HG02798 (cell line): ENCODE measurements around the gene ITGB1BP1.
"Not testable (repeated sequence)": the region's sequence is repeated elsewhere in the genome, so short reads cannot be mapped to it uniquely, and the experiment has no call there.

Source experiments
- ATAC-seq: cut with Tn5 transposase; IDR thresholded peaks from one replicate; pipeline ENCODE4 v1.9.1; 2021; ENCODE audit warnings: mild to moderate bottlenecking; ENCODE audit not compliant: unreplicated experiment, poor library complexity

The ITGB1BP1 gene

DNA sequence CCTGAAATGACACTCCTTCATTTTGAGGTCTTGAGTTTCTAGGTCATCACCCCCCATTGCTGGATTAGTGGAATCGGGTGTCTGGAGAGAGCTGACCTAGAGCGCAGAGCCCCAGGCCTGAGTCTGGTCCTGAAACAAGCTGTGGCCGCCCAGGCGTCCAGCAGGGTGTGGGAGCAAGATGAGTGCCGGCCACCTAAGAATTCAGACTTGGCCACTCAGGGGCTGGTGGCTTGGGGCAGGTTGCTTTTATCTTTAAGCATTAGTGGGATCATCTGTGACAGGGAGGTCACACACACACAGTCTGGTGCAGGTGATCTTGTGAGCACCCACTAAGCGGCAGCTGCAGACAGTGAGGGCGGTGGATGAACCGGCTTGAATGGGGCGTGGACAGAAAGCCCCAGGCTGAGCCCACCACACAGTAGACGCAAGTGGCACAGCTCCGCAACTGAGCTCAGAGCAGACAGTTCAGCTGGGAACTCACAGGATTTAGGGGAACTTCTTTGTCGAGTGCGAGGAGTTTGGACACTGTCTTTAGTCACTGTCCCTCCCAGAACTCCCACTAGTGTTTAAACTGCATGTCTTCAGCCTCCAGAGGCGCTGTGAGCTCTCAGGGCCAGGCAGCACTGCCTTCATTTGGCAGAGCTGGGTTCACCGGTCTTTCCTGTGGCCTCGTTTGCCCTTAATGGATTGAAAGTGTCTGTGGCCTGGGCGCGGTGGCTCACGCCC lies 21.5 kb downstream of the ITGB1BP1 start:
- no peak for ATAC-seq

DNA sequence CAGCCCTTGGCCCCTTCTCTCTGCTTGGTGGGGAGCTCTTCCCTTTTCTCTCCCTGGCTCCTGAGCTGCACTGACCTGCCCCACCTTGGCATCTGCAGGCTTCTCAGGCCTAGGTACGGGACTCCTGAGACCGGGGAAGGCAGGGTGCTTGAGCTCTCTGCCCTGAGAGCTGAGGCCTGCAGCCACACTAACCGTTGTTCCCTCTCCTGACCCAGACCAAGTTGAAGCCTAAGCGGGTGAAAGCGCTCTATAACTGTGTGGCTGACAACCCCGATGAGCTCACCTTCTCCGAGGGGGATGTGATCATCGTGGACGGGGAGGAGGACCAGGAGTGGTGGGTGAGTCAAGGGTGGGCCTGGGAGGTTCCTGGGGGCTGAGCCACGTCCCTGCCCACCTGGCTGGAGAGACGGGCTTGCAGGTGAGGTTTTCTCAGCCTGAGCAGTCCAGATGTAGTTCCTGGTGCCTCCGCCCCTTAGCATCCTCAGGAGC lies 22.2 kb downstream of the ITGB1BP1 start:
- no peak for ATAC-seq

DNA sequence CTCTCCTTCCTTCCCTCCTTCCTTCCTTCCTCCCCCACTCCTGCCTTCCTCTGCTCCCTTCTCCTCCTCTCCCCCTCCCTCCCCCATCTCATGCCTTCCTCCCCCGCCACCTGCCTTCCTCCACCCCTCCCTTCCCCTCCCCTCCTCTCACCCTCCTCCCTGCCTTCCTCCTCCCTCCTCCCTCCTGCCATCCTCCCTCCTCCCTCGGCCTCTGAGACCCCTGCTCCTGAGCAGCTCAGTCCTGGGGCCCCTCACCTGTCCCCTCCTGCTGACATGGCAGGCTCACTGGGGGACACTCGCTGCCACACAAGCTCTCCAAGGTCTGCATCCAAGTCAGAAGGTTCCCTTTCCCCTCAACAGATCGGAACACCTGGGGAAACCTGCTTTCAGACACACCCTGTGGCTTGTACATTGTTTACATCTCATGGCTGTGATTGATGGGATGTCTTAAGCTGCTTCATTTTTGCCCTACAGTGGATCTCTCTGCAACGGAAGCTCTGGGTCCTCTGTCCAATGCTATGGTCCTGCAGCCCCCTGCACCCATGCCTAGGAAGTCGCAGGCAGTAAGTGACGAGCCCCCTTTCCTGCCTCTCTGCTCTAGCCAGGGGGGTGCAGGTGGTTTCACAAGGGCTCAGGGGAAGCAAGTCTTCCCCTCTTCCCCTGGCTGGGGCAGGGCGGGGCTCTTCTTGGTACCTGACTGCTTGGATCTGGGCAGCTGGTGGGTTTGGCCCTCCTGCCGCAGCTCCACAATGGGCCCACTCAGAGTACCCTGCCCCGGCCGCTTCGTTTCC lies 22.9 kb downstream of the ITGB1BP1 start:
- no peak for ATAC-seq

DNA sequence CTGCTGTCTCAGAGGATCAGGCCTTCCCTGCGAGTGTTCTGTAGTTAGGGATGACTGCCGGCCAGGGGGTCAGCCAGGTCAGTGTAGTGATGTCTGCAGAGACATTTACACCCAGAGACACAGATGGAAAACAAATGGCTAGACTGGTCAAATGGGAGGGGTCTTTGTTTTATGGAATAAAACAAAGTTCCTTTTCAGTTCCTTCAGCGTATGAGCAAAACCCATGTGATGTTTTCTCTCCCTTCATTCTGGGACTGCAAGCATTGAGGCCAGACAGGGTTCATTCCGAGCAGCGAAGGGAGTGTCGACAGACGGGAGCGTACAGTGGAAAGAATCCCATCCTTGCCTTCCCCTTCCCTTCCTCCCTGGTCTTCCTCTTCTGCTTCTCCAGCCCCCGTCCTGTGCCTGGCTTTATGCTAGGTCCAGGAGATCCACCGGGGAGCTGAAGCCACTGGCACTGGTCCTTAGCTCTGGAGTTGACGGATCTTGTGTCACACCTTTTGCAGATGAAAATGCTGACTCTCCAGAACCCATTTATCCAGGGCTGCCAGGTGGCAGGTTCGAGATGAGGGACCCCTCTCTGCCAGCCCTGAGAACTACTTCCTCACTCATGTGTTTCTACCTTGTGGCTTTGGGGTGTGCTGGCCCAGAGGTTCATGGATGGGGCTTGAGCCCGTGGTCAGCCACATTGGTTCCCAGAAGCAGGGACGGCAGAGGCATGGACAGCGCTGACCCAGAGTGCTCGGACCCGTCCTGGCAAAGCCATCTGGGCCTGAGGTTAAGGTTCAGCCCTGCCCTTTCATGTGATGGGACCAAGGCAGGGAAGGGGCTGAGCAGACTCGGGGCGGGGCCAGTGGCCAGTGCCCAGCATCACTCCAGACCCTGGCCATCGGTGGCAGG lies 24.2 kb downstream of the ITGB1BP1 start:
- no peak for ATAC-seq

DNA sequence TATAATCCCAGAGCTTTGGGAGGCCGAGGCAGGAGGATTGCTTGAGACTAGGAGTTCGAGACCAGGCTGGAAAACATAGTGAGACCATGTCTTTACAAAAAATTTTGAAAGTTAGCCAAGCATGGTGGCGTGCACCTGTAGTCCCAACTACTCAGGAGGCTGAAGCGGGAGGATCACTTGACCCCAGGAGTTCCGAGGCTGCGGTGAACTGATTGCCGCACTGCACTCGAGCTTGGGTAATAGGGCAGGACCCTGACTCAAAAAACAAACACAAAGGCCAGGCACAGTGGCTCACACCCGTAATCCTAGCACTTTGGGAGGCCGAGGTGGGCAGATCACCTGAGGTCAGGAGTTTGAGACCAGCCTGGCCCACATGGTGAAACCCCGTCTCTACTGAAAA lies 25.1 kb downstream of the ITGB1BP1 start:
- not testable (repeated sequence) for ATAC-seq

DNA sequence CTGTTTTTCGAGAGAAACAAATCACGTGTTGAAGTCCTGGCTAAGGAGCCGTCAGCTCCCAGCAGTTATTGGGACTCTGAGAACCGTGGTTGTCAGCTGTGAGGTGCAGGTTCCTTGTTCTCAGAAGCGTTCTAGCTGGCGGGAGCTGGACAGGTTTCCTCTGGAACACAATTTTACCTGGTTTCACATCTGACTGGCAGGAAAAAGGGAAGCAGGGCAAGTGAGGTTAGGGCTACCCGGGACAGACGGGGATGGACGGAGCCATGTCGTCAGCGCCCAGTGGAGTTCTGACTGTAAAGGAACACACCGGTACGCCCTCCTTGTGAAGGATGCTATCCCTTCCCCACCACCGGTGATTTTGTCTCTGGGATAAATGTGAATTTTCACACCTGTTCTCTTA lies 26.1 kb downstream of the ITGB1BP1 start:
- ATAC-seq: no peak

DNA sequence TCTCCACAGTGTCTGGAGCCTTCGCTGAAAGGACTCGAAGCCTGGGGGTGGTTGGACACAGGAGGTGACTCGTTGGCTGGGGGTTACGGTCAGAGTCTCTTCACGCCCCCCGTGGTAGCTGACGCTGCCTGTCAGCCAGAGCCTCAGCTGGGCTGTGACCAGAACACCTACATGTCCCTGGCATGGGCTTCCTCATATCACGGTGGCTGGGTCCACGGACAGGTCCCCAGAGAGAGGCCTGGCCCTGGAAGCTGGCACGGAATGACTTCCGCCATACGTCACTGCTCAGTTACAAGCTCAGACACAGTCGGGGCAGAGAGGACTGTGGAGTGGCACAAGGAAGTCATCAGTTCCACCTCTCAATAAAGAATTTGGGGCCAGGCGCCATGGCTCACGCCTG lies 28.5 kb downstream of the ITGB1BP1 start:
- ATAC-seq: no peak

DNA sequence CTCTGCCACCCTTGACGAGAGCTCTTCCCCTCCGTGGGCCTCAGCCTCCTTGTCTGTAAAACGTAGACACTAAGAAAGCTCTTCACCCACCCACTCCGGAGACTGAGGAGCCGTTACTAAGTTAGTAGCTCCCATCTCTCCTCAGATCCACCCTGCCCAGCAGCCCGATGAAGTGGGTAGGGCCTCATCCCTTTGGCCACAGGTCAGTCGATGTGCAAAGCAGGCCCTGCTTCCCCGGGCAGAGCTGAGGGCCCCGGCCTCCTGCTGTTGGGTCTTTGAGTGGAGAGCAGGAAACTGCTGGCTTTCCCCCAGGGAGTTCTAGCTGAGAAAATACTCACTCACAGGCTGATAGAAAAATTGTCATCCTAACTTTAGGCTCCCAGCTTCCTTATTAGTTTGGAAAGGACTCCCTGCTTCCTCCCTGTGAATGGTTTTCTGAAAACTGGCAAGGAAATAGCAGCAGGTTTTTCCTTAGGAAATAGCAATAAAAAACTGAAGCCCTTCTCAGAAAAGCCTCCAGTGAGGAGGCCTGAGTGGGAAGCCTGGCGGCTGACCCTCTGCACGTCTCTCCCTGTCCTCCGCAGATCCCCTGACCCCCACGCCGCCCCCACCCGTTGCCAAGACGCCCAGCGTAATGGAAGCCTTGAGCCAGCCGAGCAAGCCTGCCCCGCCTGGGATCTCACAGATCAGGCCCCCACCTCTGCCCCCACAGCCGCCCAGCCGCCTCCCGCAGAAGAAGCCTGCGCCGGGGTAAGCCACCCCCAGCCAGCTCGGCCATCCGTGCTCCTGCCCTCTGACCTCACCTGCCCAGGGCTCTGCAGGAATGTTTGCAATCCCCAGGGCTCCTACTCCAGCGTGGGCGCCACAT lies 30.2 kb downstream of the ITGB1BP1 start:
- ATAC-seq: no peak

DNA sequence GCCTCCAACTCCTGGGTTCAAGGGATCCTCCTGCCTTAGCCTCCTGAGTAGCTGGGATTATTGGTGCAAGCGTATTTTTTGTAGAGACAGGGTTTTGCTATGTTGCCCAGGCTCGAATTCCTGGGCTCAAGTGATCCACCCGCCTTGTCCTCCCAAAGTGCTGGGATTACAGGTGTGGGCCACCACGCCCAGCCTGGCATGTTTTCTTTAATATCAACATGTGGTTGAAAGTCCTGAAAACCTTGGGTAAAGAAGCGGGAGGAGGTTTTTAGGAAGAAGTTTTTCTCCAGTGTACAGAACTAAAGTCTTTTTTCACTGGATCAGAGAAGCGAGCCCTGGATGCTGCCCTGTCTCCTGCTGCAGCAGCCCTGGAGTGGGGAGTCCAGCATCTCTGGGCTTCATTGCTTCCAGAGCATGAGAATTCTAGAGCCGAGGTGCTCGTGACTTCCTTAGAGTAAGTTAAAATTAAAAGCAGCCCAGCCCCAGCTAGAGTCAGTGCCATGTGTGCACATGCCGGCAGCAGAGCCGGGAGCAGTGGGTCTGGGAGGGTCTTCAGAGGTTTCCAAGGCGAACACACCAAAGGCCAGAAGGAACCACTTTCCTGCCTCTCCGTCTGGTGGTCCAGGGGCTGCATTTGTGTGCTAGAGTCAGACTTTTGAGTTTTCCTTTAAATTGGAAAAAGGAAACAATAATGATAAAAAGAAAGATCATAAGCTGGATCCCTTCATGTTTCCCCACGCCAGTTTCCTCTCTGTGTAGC lies 31.2 kb downstream of the ITGB1BP1 start:
- no peak for ATAC-seq

DNA sequence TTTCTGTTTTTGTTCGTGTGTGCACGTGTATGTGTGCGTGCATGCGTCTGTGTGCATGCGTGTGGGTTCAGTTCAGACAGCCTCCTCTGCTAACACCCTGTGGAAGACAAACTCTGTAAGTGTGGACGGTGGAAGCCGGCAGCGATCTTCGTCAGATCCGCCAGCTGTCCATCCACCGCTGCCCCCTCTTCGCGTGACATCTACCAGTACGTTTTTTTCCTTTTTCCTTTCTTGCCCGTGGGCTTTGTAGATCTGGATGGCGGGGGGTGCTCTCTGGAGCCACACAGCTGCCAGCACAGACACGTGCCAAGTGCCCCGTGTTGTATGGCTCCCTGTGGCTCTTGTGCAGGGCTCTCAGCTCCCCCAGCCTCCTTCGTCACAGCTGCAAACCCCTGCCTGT lies 32.3 kb downstream of the ITGB1BP1 start:
- ATAC-seq: no peak

DNA sequence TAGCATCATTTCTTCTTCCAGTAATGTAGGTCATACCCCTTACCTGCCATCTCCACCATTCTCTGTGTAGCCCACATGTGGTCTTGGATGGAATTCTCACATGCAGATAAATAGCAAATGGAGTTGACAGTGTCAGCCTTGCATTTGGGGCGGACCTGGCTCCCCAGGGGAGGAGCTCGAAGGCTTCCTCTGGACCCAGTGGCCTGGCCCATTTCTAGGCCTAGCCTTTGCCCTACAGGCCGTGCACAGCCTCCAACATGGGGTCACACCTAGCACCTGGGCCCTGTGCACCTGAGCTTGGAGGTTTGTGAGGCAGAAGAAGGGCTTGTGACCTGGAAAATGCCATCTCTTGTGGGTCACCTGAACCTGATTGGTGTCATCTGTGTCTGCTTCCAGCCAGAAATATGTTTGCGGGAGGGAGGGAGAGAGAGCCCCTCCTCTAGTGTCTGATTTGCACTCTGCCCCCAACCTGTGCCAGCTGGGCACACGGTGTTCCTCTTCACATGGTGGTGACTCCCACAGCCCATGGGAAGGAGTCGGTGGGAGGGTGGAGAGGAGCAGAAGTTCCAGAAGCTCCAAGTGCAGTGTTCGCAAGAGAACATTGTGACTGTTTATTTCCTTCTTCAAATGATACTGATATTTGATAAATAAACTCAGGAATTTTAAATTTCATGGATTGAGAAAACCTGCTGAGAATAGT lies 33.0 kb downstream of the ITGB1BP1 start:
- ATAC-seq: no peak

DNA sequence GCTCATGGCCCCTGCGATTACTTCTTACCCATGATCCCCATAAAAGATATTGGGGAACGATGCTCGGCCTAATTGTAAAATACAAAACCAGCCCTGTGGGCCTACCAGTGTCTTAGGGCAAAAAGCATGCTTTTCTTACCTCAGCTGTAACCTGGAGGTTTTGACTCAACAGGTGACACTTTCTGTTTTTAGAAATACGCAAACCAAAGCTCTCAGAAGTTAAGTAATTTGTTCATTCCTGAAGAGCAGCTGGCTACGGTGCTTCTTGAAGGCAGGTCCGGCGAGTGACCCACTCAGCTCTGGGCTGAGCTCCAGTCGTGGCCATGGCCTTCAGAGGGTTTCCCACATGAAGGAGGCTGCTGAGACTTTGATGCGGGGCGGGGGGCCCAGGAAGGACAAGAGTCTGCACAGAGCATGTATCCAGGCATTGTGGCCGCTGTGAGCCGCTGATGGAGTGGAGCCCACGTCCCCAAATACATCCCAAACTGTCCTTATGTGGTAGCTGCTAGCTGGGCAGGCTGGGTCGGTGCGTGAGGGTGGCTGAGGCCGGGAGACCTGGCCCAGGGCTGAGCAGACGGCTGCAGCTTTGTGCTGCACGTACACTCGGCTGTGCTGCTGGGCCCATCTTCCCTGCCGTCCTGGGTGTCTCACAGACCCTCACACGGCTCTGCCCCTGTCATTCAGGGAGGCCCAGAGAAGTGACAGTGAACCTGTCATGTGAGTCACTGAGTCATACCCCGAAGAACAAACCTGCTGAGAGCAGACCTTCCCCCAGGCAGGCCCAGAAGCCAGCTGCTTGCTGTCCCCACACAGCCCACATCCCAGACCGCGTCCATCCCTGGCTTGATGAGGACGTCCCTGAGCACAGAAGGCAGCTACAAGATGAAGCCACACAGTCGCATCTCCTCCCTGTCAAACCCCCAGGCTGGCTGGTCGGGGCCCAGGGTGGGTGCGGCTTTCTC lies 34.1 kb downstream of the ITGB1BP1 start:
- ATAC-seq: no peak

DNA sequence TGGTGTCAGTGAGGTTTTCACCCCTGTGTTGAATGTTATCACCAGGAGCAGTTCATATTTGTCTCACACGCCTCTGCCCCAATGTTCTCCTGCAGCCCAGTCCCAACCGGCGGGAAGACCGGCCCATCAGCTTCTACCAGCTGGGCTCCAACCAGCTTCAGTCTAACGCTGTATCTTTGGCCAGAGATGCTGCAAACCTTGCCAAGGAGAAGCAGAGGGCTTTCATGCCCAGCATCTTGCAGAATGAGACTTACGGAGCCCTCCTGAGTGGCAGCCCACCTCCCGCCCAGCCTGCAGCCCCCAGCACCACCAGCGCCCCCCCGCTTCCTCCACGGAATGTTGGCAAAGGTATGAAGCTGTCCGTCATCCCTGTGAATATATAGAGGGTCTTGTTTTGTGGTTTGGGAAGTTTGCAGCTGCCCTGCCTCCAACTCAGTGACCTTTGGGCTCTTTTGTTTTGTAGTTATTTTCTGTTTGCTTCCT lies 35.1 kb downstream of the ITGB1BP1 start:
- no peak for ATAC-seq

DNA sequence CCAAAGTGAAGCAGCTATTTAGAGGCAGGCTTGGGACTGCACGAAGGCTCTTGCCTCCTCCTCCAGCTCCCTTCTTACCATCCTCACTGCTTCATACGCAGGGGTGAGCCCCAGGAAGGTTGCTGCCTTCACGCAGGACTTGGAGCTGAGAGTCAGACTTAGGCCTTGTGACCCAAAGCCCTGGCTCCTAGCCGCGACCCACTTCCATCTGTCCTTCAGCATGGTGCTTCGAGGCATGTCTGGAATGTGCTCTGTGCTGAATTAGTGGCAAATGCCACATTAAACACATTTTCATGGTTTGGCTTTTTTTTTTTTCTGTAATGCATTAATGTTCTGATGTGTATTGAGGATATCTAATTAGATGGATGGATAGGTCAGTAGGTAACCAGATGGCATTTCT lies 37.5 kb downstream of the ITGB1BP1 start:
- no peak for ATAC-seq

DNA sequence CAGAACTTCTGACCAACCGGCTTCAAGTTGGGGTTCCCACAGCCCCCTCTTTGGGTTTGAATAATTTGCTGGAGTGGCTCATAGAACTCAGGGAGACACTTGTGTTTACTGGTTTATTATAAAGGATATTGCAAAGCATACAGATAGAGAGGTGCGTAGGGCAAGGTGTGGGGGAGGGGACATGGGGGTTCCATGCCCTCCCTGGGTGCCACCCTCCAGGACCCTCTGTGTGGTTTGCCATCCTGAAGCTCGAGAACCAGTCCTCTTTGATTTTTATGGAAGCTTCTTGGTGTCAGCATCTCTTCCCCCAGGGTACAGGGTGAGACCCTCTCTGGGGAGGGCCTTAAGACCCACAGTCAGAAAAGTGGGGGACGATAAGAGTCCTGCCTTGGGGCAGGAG lies 38.8 kb downstream of the ITGB1BP1 start:
- no peak for ATAC-seq

DNA sequence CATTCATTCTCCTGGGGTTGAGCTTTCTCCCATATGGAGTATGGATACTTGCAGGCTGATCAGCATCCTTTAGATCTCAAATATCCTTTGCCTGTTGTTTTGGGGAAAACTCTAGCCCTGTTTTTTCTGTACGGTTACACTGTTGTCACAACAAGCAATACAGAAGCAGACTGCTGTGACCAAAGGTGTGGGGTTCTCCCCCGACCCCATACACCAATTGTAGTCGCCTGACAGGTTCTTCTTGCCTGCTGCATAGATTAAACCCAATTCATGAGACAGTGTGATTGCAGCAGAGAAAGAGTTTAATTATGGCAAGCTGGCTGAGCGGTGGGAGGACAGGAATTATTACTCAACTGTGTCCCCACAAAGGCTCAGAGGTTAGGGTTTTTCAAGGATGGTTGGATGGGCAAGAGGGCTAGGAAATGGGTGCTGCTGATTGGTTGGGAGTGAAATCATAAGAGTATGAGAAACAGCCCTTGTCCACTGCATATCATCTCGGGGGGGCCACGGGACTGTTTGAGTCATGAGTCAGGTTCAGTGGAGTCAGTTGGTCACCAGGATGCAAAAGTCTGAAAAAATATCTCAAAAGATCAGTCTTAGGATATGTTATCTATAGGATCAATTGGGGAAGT lies 40.6 kb downstream of the ITGB1BP1 start:
- no peak for ATAC-seq
